H1 (cell line): Measurements from ENCODE around the gene EXTL2. TPM values are rescaled to one million over a fixed set of nuclear protein-coding genes. Genes with fewer than 3 reads are reported as not detected.

Experiments used
- CTCF ChIA-PET: fragments of 300-600 bp; sonication (Branson Sonifier 250); formaldehyde crosslinking; loops from one replicate; lab custom pipeline; 2021; ENCODE audit not compliant: partially characterized antibody; lab: Charles Lee
- POLR2A ChIA-PET: fragments of 300-600 bp; sonication (Branson Sonifier 250); formaldehyde crosslinking; loops from one replicate; lab custom pipeline; 2021; ENCODE audit warnings: inconsistent platforms; ENCODE audit not compliant: partially characterized antibody; lab: Charles Lee
- DNase-seq, 2 experiments: peaks; one replicate each; pipeline versions ENCODE4 v3.0.0 to v3.0.0-alpha.2; 2010 to 2022; ENCODE audit warnings: low spot score in 2 of 2, low read depth in 1 of 2, mixed read lengths in 1 of 2
- FAIRE-seq: peaks from 2 replicates; lab custom pipeline; 2011; peaks lifted over from hg19 to GRCh38; lab: Jason Lieb, UNC
- H2AFZ ChIP-seq: 2 replicates; pipeline ENCODE4 v1.8.1; 2012; ENCODE audit warnings: low read length, inconsistent platforms
- H2AK5ac ChIP-seq: 2 replicates; pipeline ENCODE4 v1.6.1; 2013; ENCODE audit warnings: low read depth, low read length
- H2BK120ac ChIP-seq: replicated peaks from 2 replicates; pipeline ENCODE3; 2013; ENCODE audit warnings: low read depth, low read length, inconsistent platforms
- H2BK12ac ChIP-seq: 2 replicates; pipeline ENCODE4 v1.6.1; 2013; ENCODE audit warnings: low read depth, low read length
- H2BK15ac ChIP-seq: 2 replicates; pipeline ENCODE4 v1.6.1; 2013; ENCODE audit warnings: low read length
- H2BK20ac ChIP-seq: 2 replicates; pipeline ENCODE4 v1.6.1; 2013; ENCODE audit warnings: low read length
- H2BK5ac ChIP-seq: 2 replicates; pipeline ENCODE4 v1.6.1; 2013; ENCODE audit warnings: low read depth, low read length
- H3K14ac ChIP-seq: 2 replicates; pipeline ENCODE4 v1.6.1; 2013; ENCODE audit warnings: inconsistent platforms; ENCODE audit not compliant: insufficient read length
- H3K18ac ChIP-seq: 2 replicates; pipeline ENCODE4 v1.6.1; 2013; ENCODE audit warnings: low read length; ENCODE audit errors: extremely low read depth
- H3K23ac ChIP-seq: 2 replicates; pipeline ENCODE4 v1.6.1; 2013; ENCODE audit warnings: inconsistent platforms; ENCODE audit not compliant: insufficient read length
- H3K23me2 ChIP-seq: 2 replicates; pipeline ENCODE4 v1.6.1; 2013; ENCODE audit warnings: low read depth, low read length
- H3K27ac ChIP-seq: 2 replicates; pipeline ENCODE4 v1.6.1; 2011; ENCODE audit warnings: low read depth, low read length, inconsistent platforms
- H3K27me3 ChIP-seq, 4 experiments: replicated peaks in 1 of 4; 1 replicate in 1 of 4; 2 replicates in 3 of 4; pipeline versions ENCODE4 v1.6.1 to v1.8.1; 2011 to 2013; ENCODE audit warnings: low read length in 3 of 4, mild to moderate bottlenecking in 3 of 4, inconsistent platforms in 2 of 4, mixed read lengths in 2 of 4, moderate library complexity in 1 of 4; ENCODE audit not compliant: control insufficient read depth in 3 of 4, insufficient read depth in 3 of 4; ENCODE audit errors: extremely low read depth in 1 of 4
- H3K36me3 ChIP-seq, 4 experiments: 2 replicates each; pipeline versions ENCODE4 v1.6.1 to v1.8.1; 2011 to 2013; ENCODE audit warnings: mild to moderate bottlenecking in 4 of 4, low read length in 3 of 4, moderate library complexity in 2 of 4, control low read depth in 1 of 4, inconsistent platforms in 1 of 4; ENCODE audit not compliant: insufficient read depth in 4 of 4, control insufficient read depth in 2 of 4
- H3K4ac ChIP-seq: replicated peaks from 2 replicates; pipeline ENCODE3; 2013; ENCODE audit warnings: low read length, low read depth, mixed read lengths, inconsistent platforms; ENCODE audit not compliant: insufficient read length
- H3K4me1 ChIP-seq, 4 experiments: replicated peaks in 1 of 4; 1 replicate in 1 of 4; 2 replicates in 3 of 4; pipeline versions ENCODE4 v1.6.1 to v1.8.1; 2011 to 2013; ENCODE audit warnings: low read length in 3 of 4, inconsistent platforms in 2 of 4, mixed read lengths in 1 of 4; ENCODE audit not compliant: insufficient read depth in 4 of 4, control insufficient read depth in 3 of 4
- H3K4me2 ChIP-seq, 2 experiments: 2 replicates each; pipeline versions ENCODE4 v1.6.1 to v1.8.1; 2011 to 2013; ENCODE audit warnings: low read depth in 2 of 2, low read length in 2 of 2, control low read depth in 1 of 2, inconsistent platforms in 1 of 2, mild to moderate bottlenecking in 1 of 2; ENCODE audit not compliant: insufficient read depth in 1 of 2
- H3K4me3 ChIP-seq, 4 experiments: fragments of 200-600, 300-600 bp in 1 of 4; sonication (generic), shearing (Covaris generic), sonication (Bioruptor Twin) in 1 of 4; 2 replicates each; pipeline versions ENCODE4 v1.5.1 to v1.8.1; 2011 to 2016; ENCODE audit warnings: low read length in 4 of 4, low read depth in 3 of 4, control low read depth in 2 of 4, inconsistent platforms in 2 of 4, mild to moderate bottlenecking in 2 of 4, mixed read lengths in 1 of 4, moderate library complexity in 1 of 4; ENCODE audit not compliant: insufficient read depth in 2 of 4; ENCODE audit errors: extremely low read depth in 1 of 4
- H3K56ac ChIP-seq: replicated peaks from 2 replicates; pipeline ENCODE3; 2013; ENCODE audit warnings: low read depth, mild to moderate bottlenecking, mixed read lengths, low read length, inconsistent platforms; ENCODE audit not compliant: insufficient read length
- H3K79me1 ChIP-seq: 2 replicates; pipeline ENCODE4 v1.6.1; 2013; ENCODE audit warnings: low read depth, low read length, control low read depth
- H3K79me2 ChIP-seq, 2 experiments: 2 replicates each; pipeline versions ENCODE4 v1.6.1 to v1.8.1; 2012 to 2013; ENCODE audit warnings: low read length in 2 of 2, mild to moderate bottlenecking in 2 of 2, inconsistent platforms in 1 of 2; ENCODE audit not compliant: insufficient read depth in 2 of 2, control insufficient read depth in 1 of 2
- H3K9ac ChIP-seq, 4 experiments: replicated peaks in 1 of 4; 1 replicate in 1 of 4; 2 replicates in 3 of 4; pipeline versions ENCODE4 v1.6.1 to v1.8.1; 2011 to 2013; ENCODE audit warnings: low read depth in 3 of 4, low read length in 3 of 4, control low read depth in 2 of 4, mild to moderate bottlenecking in 2 of 4, moderate library complexity in 2 of 4, inconsistent platforms in 1 of 4; ENCODE audit errors: extremely low read depth in 1 of 4
- H3K9me3 ChIP-seq, 2 experiments: 2 replicates each; pipeline versions ENCODE4 v1.6.1 to v1.8.1; 2012 to 2013; ENCODE audit warnings: mild to moderate bottlenecking in 2 of 2, moderate library complexity in 2 of 2, control low read depth in 1 of 2, inconsistent platforms in 1 of 2, low read depth in 1 of 2, low read length in 1 of 2, mixed read lengths in 1 of 2; ENCODE audit not compliant: insufficient read depth in 2 of 2
- H4K20me1 ChIP-seq, 2 experiments: replicated peaks in 1 of 2; 2 replicates each; pipeline versions ENCODE3 to v1.8.1; 2011 to 2013; ENCODE audit warnings: inconsistent platforms in 2 of 2, low read length in 2 of 2, mild to moderate bottlenecking in 1 of 2; ENCODE audit not compliant: insufficient read depth in 2 of 2, control insufficient read depth in 1 of 2
- H4K5ac ChIP-seq: 2 replicates; pipeline ENCODE4 v1.6.1; 2013; ENCODE audit warnings: low read length, low read depth, mixed read lengths, inconsistent platforms; ENCODE audit not compliant: insufficient read length
- H4K8ac ChIP-seq: 2 replicates; pipeline ENCODE4 v1.8.0; 2013; ENCODE audit warnings: mild to moderate bottlenecking, moderate library complexity, low read length, inconsistent platforms; ENCODE audit not compliant: insufficient read depth; ENCODE audit errors: extremely low read depth
- H4K91ac ChIP-seq: replicated peaks from 2 replicates; pipeline ENCODE3; 2013; ENCODE audit warnings: low read length, mixed read lengths, inconsistent platforms; ENCODE audit not compliant: insufficient read length
- BCL11A ChIP-seq, 2 experiments: IDR thresholded peaks; one replicate each; pipeline ENCODE4 v1.6.1; 2011; ENCODE audit warnings: low read depth in 2 of 2, low read length in 2 of 2, mild to moderate bottlenecking in 2 of 2
- CHD2 ChIP-seq: IDR thresholded peaks from 2 replicates; pipeline ENCODE4 v1.6.1; 2012; ENCODE audit warnings: low read length, improper control_type of control experiment
- CREB1 ChIP-seq: IDR thresholded peaks from 2 replicates; pipeline ENCODE4 v1.6.1; 2012; ENCODE audit warnings: inconsistent platforms
- E2F6 ChIP-seq: IDR thresholded peaks from 2 replicates; pipeline ENCODE4 v1.6.1; 2012; ENCODE audit warnings: inconsistent platforms
- GABPA ChIP-seq: IDR thresholded peaks from 2 replicates; pipeline ENCODE4 v1.6.1; 2011; ENCODE audit warnings: mild to moderate bottlenecking, low read length, moderate library complexity, borderline replicate concordance; ENCODE audit not compliant: insufficient read depth
- GTF2F1 ChIP-seq: IDR thresholded peaks from 2 replicates; pipeline ENCODE4 v1.6.1; 2012; ENCODE audit warnings: low read depth, low read length, improper control_type of control experiment, borderline replicate concordance
- HDAC6 ChIP-seq: IDR thresholded peaks from one replicate; pipeline ENCODE4 v1.7.1; 2012; ENCODE audit warnings: low read depth, mild to moderate bottlenecking, inconsistent platforms, low read length, moderate library complexity
- POLR2A ChIP-seq, 2 experiments: IDR thresholded peaks; 1 replicate in 1 of 2; 2 replicates in 1 of 2; pipeline ENCODE4 v1.6.1; 2011; ENCODE audit warnings: low read depth in 2 of 2, low read length in 2 of 2, mild to moderate bottlenecking in 2 of 2; ENCODE audit errors: control extremely low read depth in 1 of 2
- TAF7 ChIP-seq: optimal IDR thresholded peaks from 2 replicates; pipeline ENCODE3; 2011; ENCODE audit warnings: low read depth, mild to moderate bottlenecking, inconsistent platforms, low read length, moderate library complexity, borderline replicate concordance
- TEAD4 ChIP-seq: IDR thresholded peaks from 2 replicates; pipeline ENCODE4 v1.6.1; 2012; ENCODE audit warnings: low read depth, low read length, inconsistent platforms, mixed read lengths
- USF2 ChIP-seq: IDR thresholded peaks from 2 replicates; pipeline ENCODE4 v1.6.1; 2011; ENCODE audit warnings: low read length, improper control_type of control experiment
- WGBS, 2 experiments: shearing (Covaris generic) in 1 of 2; methylation state at CpG; one replicate each; pipeline versions ENCODE4 v1.1.6 to v1.1.7; 2013 to 2015; ENCODE audit warnings: low lambda C conversion rate in 2 of 2, mixed read lengths in 2 of 2, inconsistent platforms in 1 of 2, low coverage in 1 of 2, missing lambda C conversion rate in 1 of 2; ENCODE audit not compliant: insufficient replicate concordance in 2 of 2, insufficient coverage in 1 of 2, insufficient read length in 1 of 2; ENCODE audit errors: extremely low coverage in 1 of 2, missing lambda C conversion rate in 1 of 2; 5-methylcytosine and 5-hydroxymethylcytosine counted together
- polyA plus RNA-seq, 7 experiments: library from polyadenylated mRNA; depleted of rRNA in 3 of 7; stranded (reverse) in 5 of 7; unstranded in 2 of 7; fragments of >200 nt in 5 of 7; fragments of 200-250 nt in 2 of 7; gene quantifications; 1 replicate in 5 of 7; 2 replicates in 1 of 7; 4 replicates in 1 of 7; pipeline versions ENCODE4 v1.2.1 to v1.2.3, GENCODE V29; 2011 to 2013; ENCODE audit warnings: missing spikeins in 2 of 7, mixed read lengths in 2 of 7
- total RNA-seq: library from RNA; stranded (reverse); fragmentation: NEBNext Ultra II Directional; extraction: Animal tissue kit (Norgen Biotek cat#: 25700); gene quantifications from 2 replicates; pipeline ENCODE4 v1.2.1, GENCODE V29; 2021

EXTL2 gene
- total and polyA plus RNA-seq, 2 of the 8 experiments (the other 6 are each of a cell fraction or from before 2014, with no cell fraction given) = 27.1 to 54.7 TPM

- H2BK120ac ChIP-seq = no peak overlapping the region
- FAIRE-seq = no peak
- no peak overlapping the region for H4K5ac ChIP-seq
- H2AK5ac ChIP-seq = no peak overlapping the region
- 87% methylated on average over 9 of the region's 9 CpGs; no CpG with 5 or more reads in 1 of the 2 experiments for WGBS, 2 experiments
- no peak overlapping the region for H4K91ac ChIP-seq
- no peak overlapping the region for H3K56ac ChIP-seq
- no peak overlapping the region for H2BK12ac ChIP-seq
- no peak overlapping the region for H3K23ac ChIP-seq
- no peak overlapping the region for H2BK5ac ChIP-seq
- H3K27me3 ChIP-seq = no peaks in the 10 kb centered on the region; a peak in 1 of 7 replicates
- H4K8ac ChIP-seq = no peak overlapping the region
- H3K79me1 ChIP-seq = no peaks in the 10 kb centered on the region
- H3K79me2 ChIP-seq = no peaks in the 10 kb centered on the region
- H3K4me1 ChIP-seq = no peaks in the 10 kb centered on the region
- no peak overlapping the region for H3K4me2 ChIP-seq
- no peak overlapping the region for H2BK20ac ChIP-seq
- H2BK15ac ChIP-seq = no peak overlapping the region
- H3K14ac ChIP-seq = no peak overlapping the region
- H3K27ac ChIP-seq = no peak overlapping the region
- no peak overlapping the region for H3K9ac ChIP-seq
- ChIA-PET CTCF (interaction anchor here (0.7 to 4.1 kb wide), 8 partner anchors 8 to 76 kb away, joined by 3 to 36 read pairs (median 4); no protein-coding TSS in a partner anchor), POLR2A (no interaction called here)
- DNase-seq = no peak
- H3K23me2 ChIP-seq = no peaks in the 10 kb centered on the region
- H3K18ac ChIP-seq = no peak overlapping the region
- H3K36me3 ChIP-seq = no peaks in the 10 kb centered on the region
- H3K9me3 ChIP-seq = no peaks in the 10 kb centered on the region
- no peak overlapping the region for H3K4me3 ChIP-seq
- H2AFZ ChIP-seq = peak overlapping the region; percentile 78; the same call in 1 of the 2 replicates
- no peaks in the 10 kb centered on the region for H4K20me1 ChIP-seq
- H3K4ac ChIP-seq = no peak overlapping the region
- TF ChIP-seq HDAC6 (no peak), CHD2 (no peak), TEAD4 (no peak), CREB1 (no peak), TAF7 (no peak), E2F6 (no peak), BCL11A (IDR thresholded peaks at IDR 0.05; ENCODE audit: low read depth in 2 of 2, low read length in 2 of 2) (no peak), GABPA (no peak), GTF2F1 (no peak), USF2 (no peak), POLR2A (IDR thresholded peaks at IDR 0.05; ENCODE audit: control extremely low read depth in 1 of 2, low read depth in 2 of 2, low read length in 2 of 2) (no peak)
These were observed 58.5 kb downstream of the EXTL2 start for GRCh38 chr1:100835866-100836842.
